HG03039 (cell line): ENCODE results near the gene HELLS.
"Not testable (repeated sequence)": the region's sequence is repeated elsewhere in the genome, so short reads cannot be mapped to it uniquely, and the experiment has no call there.

ENCODE experiments used
- ATAC-seq: cut with Tn5 transposase; IDR thresholded peaks from one replicate; pipeline ENCODE4 v1.9.1; 2021; ENCODE audit warnings: mild to moderate bottlenecking, moderate library complexity; ENCODE audit not compliant: unreplicated experiment

HELLS gene

GRCh38 chr10:94545391-94546048, at the start of gene HELLS:
Gene HELLS, plus strand, starts transcription at chr10:94545788. Its CDS starts 134 bp downstream, at chr10:94545922.
- ATAC-seq = peak; percentile 76

GRCh38 chr10:94496010-94496409, 49.6 kb upstream of the HELLS start:
- peak; percentile 62 for ATAC-seq

GRCh38 chr10:94496646-94497045, 48.9 kb upstream of the HELLS start:
- ATAC-seq = no peak

- no peak for ATAC-seq
Observed at GRCh38 chr10:94500063-94500462, 45.5 kb upstream of the HELLS start.

- no peak for ATAC-seq
Observed at GRCh38 chr10:94521276-94522250, 24.0 kb upstream of the HELLS start.

- ATAC-seq = no peak
Observed at GRCh38 chr10:94524146-94524545, 21.4 kb upstream of the HELLS start.

- no peak for ATAC-seq
Observed at GRCh38 chr10:94524711-94525110, 20.9 kb upstream of the HELLS start.

- ATAC-seq = not testable (repeated sequence)
Observed at GRCh38 chr10:94531550-94531949, 14.0 kb upstream of the HELLS start.

GRCh38 chr10:94533027-94533426, 12.6 kb upstream of the HELLS start:
- no peak for ATAC-seq

- not testable (repeated sequence) for ATAC-seq
Observed at GRCh38 chr10:94542282-94542681, 3.3 kb upstream of the HELLS start.

- ATAC-seq = peak; percentile 8
Observed at GRCh38 chr10:94546049-94546900, 687 bp downstream of the HELLS start.

GRCh38 chr10:94546901-94547185, 1.3 kb downstream of the HELLS start:
- no peak for ATAC-seq

- ATAC-seq = no peak
Observed at GRCh38 chr10:94549221-94549620, 3.6 kb downstream of the HELLS start.

- not testable (repeated sequence) for ATAC-seq
Observed at GRCh38 chr10:94567714-94568307, 22.2 kb downstream of the HELLS start.

GRCh38 chr10:94571081-94571480, 25.5 kb downstream of the HELLS start:
- no peak for ATAC-seq

- no peak for ATAC-seq
Observed at GRCh38 chr10:94571528-94571927, 25.9 kb downstream of the HELLS start.

- no peak for ATAC-seq
Observed at GRCh38 chr10:94578790-94579189, 33.2 kb downstream of the HELLS start.

- ATAC-seq = no peak
Observed at GRCh38 chr10:94583124-94583523, 37.5 kb downstream of the HELLS start.

- ATAC-seq = peak; percentile 86
Observed at GRCh38 chr10:94591461-94592205, 46.0 kb downstream of the HELLS start.
